Transverse colon (tissue), 4 donors: ENCODE data around the gene LRRC8A.

Source experiments
- POLR2A ChIP-seq: fragments of 450-650 bp; IDR thresholded peaks from one replicate; pipeline ENCODE4 v1.6.1; 2016; ENCODE audit warnings: antibody characterized with exemption, mild to moderate bottlenecking, moderate library complexity
- POLR2AphosphoS5 ChIP-seq, 3 donors: sonication (generic); formaldehyde crosslinking; IDR thresholded peaks; one replicate each; pipeline ENCODE4 v1.6.1; 2016; ENCODE audit warnings: antibody characterized with exemption in 3 of 3
- TF ChIP-seq, protein P1 (sequence below), 5 experiments: fragments of 200-600 bp in 3 of 5; fragments of 450-650 bp in 2 of 5; sonication (generic) in 3 of 5; IDR thresholded peaks; 1 replicate in 2 of 5; 2 replicates in 3 of 5; pipeline ENCODE4 v1.5.1; 2016 to 2017; ENCODE audit warnings: antibody characterized with exemption in 5 of 5, inconsistent platforms in 3 of 5, mild to moderate bottlenecking in 2 of 5, moderate library complexity in 1 of 5

DNA sequence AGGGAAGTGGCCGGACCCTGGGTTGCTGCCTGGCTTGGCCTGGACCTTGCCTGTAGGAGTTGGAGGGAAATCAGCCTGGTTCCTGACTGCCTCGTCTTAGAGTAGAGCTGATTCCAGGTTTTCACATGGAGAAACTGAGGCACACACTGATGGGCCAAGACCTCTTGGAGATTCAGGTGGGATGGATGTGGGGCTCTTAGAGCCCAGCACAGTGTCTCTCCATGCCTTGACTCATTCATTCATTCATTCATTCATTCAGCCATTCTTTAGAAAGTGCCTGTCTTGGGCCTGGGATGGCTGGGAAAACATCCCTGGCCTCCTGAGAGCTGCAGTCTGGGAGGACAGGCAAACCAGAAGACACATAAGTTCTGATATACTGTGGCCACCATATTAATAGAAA is 2.2 kb downstream of the LRRC8A start:
- TF ChIP-seq, protein P1, sequence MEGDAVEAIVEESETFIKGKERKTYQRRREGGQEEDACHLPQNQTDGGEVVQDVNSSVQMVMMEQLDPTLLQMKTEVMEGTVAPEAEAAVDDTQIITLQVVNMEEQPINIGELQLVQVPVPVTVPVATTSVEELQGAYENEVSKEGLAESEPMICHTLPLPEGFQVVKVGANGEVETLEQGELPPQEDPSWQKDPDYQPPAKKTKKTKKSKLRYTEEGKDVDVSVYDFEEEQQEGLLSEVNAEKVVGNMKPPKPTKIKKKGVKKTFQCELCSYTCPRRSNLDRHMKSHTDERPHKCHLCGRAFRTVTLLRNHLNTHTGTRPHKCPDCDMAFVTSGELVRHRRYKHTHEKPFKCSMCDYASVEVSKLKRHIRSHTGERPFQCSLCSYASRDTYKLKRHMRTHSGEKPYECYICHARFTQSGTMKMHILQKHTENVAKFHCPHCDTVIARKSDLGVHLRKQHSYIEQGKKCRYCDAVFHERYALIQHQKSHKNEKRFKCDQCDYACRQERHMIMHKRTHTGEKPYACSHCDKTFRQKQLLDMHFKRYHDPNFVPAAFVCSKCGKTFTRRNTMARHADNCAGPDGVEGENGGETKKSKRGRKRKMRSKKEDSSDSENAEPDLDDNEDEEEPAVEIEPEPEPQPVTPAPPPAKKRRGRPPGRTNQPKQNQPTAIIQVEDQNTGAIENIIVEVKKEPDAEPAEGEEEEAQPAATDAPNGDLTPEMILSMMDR (IDR thresholded peaks at IDR 0.05), result no peak
- no peak for TF ChIP-seq POLR2A
- TF ChIP-seq POLR2AphosphoS5 (IDR thresholded peaks at IDR 0.05), result no peak
